NCI-H748 (cell line): Measurements from ENCODE around the gene CEP295NL.
"Not testable (repeated sequence)": the region's sequence is repeated elsewhere in the genome, so short reads cannot be mapped to it uniquely, and the experiment has no call there.

Source experiments
- DNase-seq: peaks from one replicate; lab custom pipeline; 2025; ENCODE audit not compliant: unreplicated experiment; lab: John Stamatoyannopoulos, UW

Gene CEP295NL

DNA sequence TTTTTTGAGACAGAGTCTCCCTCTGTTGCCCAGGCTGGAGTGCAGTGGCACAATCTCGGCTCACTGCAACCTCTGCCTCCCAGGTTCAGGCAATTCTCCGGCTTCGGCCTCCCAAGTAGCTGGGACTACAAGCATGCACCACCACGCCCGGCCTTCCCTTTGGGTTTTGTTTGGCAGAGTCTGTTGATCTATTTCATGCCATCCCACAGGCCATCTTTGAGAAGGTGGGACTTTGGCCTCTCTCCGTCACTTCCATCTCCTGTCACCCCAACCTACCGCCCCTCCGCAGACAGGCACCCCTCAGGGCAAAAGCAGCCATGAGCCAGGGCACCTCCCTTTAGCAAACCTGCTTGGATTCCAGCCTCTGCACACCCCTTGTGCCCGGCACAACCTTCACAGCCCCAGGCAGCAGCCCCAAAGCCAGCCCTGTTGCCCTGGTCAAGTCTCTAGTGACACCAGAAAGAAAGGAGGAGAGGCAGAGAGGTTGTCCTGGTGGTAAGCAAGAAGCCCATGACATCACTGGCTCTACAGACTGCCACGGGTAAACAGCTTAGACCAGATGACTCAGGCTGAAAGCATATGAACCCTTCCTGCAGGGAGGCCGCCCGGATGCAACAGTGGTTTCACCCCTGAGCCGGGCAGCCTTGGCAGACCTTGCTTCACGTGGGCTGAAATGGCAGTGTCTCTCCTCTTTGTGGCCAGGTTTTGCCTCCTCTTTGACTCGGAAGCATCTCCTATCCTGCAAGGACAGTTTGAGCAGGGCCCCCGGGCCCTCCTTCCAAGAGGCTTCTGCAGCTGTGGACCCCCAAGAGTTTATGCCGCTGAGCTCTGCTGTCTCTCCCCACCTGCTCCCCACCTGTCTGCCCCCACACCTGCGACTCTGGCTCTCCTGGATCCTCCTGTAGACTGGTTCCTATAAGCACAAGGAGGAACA, 30.3 kb upstream of the CEP295NL start:
- DNase-seq, result no peak

DNA sequence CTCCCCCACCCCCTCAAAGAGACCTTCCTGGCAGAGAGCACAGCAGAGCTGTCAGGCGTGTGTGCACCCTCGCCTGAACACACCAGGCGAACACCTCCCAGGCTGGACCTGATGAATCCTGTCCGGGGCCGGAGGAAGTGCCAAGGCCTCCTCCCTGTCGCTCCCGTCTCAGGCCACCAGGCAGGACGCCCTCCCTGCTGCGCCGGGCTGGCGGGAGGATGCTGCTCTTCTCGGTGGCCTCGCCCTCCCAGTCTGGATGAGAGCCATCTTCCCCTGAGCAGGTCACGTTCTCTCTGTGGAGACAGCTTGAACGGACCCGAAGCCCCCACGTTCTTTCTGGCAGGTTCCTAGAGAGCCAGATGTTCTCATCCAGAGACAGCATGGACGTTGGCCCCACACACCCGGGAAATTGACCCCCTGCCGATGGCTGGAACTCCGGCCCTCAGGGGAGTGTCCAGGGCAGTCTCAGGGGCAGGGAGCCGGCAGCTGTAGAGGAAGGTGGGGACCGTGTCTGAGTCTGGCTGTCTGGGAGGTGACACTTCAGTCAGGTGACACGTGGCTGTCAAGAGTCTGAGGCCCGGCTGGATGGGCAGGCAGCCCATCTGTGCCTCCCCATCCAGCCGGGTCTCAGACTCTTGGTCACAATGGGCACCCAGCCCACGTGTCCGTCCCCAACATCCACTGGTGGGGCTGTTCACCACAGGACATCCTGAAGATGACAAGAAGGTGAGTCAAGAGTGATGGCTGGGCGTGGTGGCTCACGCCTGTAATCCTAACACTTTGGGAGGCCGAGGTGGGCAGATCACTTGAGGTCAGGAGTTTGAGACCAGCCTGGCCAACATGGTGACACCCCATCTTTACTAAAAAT, 27.1 kb upstream of the CEP295NL start:
- no peak for DNase-seq

GRCh38 chr17:78925662-78926555, 22.9 kb upstream of the CEP295NL start:
- peak; percentile 24 for DNase-seq

DNA sequence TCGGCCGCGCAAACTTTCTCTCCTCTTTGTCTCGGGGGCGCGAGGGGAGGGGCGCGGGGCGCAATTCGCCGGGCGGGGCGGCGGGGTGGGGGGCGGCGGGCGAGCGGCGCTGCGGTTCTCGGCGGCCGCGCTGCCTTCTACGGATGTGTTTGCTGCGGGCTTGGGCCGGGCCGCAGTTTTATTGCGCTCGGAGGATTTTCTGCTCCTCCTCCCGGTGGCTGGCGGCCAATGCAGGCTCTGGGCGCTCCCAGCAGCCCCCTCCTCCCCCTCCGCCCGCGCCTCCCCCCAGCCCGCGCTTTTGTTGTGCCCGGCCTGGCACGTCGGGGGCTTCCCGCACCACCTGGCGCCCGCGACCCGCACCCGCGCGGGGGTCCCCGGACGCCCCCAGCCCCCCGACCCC, 22.2 kb upstream of the CEP295NL start, which contains the start of gene TIMP2:
TSS of gene TIMP2 (minus strand) at position 154 of the 400 bp plus-strand sequence. CDS start 299 bp downstream, outside the sequence.
- DNase-seq, result peak; percentile 82

DNA sequence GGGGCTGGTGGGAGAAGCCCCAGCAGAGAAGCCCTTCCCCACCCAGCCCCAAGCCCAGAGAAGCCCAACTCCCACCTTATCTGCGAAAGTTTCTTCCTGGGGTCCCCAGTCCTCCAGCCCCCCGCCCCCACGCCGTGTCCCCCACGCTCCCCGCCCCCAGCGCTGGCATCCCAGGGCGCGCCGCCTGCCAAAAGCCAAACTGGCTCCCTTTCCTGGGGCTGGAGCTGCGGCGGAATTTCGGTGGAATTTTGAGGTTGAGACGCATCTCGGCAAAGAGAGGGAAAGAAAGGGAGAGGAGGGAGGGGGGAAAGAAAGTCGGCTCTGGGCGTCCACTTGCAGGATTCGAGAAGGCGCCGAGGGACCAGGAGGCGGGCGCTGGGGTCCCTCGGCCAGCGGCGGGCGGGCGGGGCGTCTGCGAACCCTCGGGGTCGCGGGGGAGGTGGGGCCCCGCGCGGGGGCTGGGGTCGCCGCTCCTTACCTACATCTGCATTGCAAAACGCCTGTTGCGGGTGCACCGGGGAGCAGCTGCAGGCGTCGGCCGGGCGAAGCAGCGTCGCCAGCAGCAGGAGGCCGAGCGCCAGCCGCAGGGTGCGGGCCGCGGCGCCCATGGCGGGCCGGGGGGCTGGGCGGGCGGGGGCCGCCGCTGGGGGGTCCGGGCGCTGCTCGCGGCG, 21.6 kb upstream of the CEP295NL start:
- peak; percentile 13 for DNase-seq

DNA sequence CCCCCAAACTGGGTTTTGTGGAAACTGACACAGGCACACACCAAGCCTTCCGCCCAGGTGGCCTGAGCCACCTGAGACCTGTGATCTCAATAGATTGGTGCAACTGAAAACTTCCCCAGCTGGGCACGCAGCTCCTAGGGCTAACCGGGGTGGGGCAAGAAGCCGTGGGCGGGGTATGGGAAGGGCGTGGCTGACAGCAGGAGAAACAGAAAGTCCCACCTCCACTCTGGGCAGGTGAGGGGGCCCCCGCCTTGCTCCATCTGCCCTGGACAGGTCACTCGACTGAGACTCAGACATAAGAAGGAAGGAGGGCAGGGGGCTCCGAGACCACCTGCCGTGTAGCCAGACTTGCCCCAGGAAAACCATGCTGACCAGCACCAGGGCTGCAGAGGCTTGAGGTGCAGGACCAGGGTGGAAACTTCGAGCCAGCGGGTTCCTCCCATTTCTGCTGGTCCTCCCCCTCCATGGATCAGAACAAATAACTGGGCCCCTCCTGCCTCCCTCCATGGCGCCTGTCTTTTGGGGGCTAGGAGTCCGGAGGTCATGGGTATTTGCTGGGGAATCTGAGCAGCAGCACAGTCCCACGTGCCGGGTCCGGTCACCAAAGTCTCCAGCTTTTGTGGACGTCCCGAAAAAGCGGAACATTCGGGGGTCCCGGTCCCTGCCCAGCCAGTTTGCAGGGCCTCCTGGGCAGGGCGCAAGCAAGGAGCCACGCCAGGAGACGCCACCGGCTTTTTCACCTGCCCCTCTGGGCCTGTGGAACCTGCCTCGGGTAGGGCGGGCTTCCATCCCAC, 20.9 kb upstream of the CEP295NL start:
- peak; percentile 71 for DNase-seq

- DNase-seq, result no peak
These were observed 20.0 kb upstream of the CEP295NL start for GRCh38 chr17:78922816-78923498.

DNA sequence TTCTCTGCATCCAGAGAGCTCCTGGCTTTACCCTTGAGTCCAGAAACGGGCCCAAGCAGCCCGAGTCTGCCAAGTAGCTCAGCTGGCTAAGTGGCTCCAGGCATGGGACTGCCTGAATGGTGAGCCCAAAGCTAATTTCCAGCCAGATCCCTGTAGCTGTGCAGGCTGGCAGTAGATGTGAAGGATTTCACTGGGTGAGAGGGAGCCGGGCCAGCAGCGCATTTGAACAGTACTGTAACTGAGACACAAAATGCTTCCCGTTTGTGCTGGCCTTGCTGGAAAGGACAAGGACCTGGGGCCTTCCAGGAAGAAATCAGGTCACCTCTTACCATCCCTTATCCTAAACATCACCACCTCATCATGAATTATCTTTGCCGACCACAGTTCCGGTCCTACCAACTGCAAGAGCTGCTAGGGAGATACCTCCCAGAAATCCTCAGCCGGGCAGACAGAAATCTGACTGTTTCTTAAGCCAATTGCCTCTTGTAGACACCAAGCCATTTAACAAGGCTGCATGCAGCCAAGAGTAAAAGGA, 18.5 kb upstream of the CEP295NL start:
- DNase-seq, result no peak

GRCh38 chr17:78920528-78920927, 17.5 kb upstream of the CEP295NL start:
- DNase-seq, result no peak

GRCh38 chr17:78919861-78920450, 17.0 kb upstream of the CEP295NL start:
- DNase-seq, result no peak

DNA sequence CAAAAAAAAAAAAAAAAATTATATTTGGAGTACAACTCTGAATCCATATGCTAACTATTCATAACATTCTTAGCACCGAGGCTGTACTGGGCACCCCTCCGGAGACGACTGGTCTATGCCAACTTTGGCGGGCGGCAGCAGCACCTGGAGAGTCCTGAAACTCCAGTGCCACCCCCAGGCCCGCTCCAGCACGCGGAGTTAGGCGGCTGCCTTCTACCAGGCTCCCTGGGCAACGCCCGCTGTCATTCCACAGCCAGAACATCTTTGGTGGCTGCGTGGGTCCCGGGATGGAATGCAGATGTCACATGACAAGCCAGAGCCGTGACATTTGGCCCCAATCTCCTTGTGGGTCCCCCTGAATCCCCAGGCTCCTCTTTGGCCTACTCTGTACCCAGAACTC, 16.0 kb upstream of the CEP295NL start:
- no peak for DNase-seq

GRCh38 chr17:78917451-78918275, 14.7 kb upstream of the CEP295NL start:
- no peak for DNase-seq

GRCh38 chr17:78915872-78916632, 13.1 kb upstream of the CEP295NL start:
- DNase-seq, result no peak

- DNase-seq, result no peak
These were observed 10.1 kb upstream of the CEP295NL start for GRCh38 chr17:78913115-78913514.

DNA sequence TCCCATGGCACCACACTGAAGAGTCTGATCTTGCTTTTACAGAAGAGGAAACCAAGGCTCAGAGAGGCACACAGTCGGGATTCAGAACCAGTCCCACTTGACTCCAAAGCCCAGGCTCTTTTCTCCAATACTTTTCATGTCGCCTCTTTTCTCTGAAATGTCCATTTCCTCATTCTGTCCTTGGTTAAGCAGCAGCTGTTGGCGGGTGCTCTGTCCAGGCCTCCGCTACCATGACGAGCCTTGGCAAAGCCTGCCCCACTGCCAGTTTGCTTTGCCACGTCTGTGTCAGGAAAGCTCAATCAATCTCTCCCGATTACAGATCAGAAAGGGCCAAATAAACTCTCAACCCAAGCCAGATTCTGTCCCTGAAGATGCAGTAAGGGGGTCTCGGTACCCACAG, 9.1 kb upstream of the CEP295NL start:
- no peak for DNase-seq

DNA sequence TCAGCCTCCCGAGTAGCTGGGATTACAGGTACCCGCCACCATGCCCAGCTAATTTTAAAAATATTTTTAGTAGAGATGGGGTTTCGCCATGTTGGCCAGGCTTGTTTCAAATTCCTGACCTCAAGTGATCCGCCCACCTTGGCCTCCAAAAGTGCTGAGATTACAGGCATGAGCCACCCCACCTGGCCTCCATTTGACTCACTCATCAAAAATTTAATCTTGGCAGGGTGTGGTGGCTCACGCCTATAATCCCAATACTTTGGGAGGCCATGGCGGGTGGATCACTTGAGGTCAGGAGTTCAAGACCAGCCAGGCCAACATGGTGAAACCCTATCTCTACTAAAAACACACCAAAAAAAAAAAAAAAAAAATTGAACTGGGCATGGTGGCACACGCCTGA, 8.5 kb upstream of the CEP295NL start:
- DNase-seq, result not testable (repeated sequence)
